A172 (cell line): ENCODE data around the gene SH3RF3. TPM values are rescaled to one million over a fixed set of nuclear protein-coding genes. Genes with fewer than 3 reads are reported as not detected.

Source experiments
- DNase-seq: peaks from one replicate; pipeline ENCODE4 v3.0.0-alpha.2; 2015; ENCODE audit warnings: low spot score
- total RNA-seq: library from RNA; depleted of rRNA; stranded (reverse); fragments of >200 nt; shearing (Covaris generic); gene quantifications from 2 replicates; pipeline ENCODE4 v1.2.3, GENCODE V29; 2014

The SH3RF3 gene
- total RNA-seq, 1 experiment from 2014 or later: 3.6 TPM

DNA sequence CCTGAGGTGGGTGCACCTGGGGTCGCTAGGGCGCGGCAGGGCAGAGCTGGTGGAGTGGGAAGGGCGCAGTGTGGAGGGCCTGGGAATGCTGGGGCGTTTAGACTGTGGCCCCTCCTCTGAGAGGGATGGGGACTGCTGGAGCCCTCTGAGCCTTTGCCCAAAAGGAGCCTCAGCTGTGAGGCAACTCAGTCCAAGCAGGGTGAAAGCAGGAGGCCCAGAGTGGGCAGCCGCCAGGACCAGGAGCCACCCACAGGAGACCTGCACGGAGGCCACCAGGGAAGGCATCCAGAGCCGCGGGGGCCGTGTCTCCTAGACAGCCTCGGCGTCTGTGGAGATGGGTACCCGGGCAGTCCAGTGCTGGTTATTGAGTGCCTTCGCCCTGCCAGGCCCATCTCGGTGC is 369.9 kb downstream of the SH3RF3 start:
- no peak for DNase-seq

DNA sequence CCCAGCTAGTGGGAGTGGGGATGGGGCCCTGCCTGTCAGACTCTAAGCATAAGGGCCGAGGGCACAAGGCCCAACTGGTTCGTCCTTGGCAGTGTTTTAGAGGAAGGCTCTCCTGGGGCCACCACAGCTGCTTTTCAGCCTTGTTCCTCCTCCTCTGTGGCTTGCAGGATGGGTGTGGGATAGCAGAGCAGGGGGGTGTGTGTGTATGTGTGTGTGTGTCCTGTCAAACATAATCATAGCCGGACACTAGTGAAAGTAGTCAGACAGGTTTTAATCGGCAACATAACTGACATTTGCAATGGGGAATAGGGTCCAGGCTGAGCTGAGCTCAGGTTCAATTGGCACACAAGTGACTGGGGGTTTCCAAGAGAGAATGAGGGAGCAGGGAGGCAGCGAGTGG is 370.6 kb downstream of the SH3RF3 start:
- DNase-seq: no peak

DNA sequence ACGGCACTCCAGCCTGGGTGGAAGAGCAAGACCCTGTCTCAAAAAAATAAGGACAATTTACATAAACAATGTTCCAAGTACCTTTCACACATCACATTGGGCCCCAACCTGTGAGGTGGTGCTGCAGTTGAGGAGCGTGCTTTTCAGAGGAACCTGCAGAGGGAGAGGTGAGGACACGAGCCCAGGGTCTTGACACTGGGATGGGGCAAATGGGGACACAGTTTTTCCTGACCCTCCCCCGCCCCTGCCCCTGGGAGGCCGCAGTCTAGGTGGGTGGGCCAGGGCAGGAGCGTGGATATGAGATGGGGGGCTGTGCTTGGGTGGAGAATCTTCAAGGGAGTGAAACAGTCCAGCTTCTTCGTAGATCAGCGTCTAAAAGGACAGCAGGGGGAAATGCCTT is 371.9 kb downstream of the SH3RF3 start:
- no peak for DNase-seq

DNA sequence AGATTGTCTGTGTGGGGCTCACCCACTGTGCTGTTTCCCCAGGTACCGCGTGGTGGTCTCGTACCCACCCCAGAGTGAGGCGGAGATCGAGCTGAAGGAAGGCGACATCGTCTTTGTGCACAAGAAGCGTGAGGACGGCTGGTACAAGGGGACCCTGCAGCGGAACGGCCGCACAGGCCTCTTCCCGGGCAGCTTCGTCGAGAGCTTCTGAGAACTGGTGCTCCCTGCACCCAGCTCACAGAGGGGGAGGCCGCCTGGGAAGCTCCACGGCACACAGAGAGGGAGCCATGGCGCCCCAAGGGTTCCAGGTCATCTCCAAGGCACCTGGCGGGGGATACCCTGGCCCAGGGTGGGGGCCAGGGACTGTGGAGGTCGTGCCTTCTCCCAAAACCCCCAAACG is 372.5 kb downstream of the SH3RF3 start:
- DNase-seq: no peak

DNA sequence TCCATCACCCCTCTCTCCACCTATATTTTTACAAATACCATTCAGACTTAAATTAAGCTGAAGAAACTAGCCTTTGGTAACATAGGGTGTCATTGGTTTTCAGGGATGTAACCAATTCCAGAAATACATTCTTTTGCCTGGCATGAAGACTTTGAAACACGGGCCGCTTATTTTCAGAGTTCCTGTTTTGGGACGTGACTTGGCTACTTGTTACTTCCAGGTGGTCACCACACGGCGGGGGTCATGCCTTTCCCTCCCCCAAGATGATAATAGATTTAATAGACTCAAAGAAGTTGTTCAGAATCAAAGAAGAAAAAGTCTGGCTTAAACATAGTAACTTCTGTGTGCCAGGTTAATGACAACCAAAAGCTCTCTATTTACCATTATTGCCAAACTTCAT is 374.2 kb downstream of the SH3RF3 start:
- no peak for DNase-seq

DNA sequence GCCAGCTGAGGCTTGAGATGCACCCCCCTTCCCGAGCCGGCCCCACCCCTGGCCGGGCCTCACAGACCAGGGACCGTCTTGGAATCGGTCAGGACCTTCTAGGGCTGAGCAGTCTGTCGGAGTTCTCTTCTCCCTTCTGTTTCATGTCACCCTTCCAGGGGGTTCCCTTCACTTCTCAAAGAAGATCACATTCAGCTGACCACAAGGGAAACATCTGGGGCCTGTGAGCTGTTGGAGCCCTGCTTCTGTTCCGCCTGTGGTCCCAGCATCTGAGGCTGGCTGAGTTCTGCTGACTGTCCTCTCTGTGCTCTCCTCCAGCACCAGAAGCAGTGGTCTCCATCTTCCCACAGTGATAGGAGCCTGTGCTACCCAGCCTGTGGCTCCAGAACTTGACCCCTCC is 378.2 kb downstream of the SH3RF3 start:
- DNase-seq: no peak

DNA sequence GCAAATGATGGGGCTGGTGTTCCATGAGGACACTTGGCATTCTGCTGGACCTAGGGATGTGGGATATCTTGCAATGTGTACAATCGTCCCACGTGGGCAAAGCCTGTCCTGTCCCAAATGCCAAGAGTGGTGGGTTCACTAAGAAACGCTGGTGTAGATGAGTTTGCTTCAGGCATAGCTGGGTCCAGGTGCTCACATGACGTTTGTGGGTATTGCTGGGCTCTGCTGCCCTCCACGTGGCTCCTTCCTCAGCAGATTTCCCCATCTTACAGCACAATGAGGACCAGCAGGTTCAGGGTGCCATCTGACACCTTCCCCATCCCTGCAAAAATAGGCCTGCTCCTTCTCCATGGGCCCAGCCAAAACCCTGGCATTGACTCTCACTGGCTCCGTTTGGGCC is 378.8 kb downstream of the SH3RF3 start:
- DNase-seq: no peak

DNA sequence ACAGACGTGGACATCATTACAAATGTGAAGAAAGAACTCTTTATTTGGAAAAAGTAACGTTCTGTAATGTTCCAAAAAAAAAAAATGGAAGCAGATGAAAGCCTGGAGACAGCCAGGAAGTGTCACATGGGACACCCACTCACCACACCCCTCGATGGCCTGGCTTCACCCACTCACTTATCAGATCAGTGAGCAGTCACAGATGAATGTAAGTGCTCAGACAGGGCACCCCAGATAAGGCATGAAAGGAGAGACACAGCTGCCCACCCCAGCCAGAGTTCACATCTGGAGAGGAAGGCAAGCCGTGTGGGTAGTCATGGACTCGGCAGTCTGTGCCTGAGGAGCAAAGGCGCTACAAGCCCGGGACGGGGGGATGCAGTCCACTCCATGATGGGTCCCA is 379.6 kb downstream of the SH3RF3 start:
- no peak for DNase-seq

DNA sequence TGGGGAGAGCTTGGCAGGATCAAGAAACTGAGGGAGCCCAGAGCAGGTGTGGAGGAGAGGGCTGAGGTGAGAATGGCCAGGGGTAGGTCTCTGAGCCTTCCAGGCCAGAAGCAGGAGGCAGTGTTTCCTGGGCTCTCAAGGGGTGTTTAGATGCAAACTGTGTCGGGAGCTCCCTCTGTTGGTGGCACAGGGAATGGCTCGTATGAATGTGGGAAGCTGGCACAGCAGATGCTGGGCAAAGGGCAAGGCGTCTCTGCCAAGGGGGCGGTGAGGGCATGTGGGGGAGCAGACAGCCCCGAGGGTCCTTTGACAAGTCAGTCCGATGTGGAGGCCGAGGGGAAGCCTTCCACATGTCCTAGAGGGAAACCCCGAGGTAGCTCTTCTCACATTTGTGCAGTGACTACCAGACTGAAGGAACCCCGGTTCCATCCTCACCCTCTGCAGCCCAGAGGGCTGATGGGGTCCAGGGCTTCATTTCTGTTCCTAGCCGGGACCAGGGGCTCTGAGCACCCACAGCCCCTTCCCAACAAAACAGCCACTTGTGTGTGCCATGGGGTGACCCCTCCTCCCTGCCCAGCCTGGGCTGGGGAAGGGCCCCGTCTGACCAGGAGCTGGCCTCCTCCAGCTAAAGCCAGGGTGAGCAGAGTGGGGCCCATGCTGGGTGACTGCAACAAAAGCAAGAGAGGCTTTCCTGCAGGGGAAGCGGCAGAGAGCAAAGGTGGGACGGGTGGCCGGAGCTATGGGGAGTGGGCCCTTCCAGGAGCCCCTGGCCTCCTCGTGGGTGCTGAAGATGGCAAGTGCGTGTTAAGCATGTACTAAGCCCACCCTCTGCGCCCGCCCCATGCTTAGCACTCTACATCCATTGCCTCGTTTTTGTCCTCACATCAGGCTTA is 381.4 kb downstream of the SH3RF3 start:
- DNase-seq: peak; percentile 79

DNA sequence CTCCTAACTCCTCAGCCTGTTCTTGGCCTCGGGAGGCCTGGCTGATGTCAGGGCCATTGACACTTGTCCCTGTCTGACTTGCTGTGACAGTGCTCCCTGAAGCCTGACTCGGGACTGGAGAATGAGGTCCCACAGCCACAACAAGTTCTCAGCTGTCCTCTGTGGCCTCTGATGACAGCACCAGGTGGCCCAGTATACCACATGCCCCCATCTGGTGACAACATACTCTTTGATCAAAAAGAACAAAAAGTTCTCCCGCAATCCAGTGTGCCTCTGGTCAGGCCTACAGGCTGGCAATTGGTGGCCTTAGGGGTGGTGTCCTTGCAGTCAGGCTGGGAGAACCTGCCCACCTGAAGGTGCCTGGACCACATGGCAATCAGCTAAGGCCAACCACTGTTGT is 382.2 kb downstream of the SH3RF3 start:
- no peak for DNase-seq

DNA sequence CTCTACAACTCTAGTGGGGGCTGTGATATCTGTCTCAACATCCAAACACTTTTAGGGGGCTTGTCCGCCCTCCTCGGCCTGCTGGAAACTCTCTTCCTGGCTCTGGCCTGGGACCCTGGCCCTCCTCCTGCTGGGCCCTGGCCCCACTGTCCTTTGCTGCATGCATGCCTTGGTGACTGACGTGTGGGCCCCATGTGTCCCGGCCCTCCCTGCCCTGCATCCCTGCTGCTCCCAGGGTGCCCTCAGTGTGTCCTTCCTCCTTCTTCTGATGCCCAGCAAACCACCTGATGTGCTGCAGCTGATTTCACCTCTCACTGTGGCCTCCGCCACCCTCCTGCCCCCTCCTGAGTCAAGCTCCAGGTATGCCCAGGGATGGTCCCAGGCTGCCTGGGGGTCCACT is 383.1 kb downstream of the SH3RF3 start:
- DNase-seq: no peak

DNA sequence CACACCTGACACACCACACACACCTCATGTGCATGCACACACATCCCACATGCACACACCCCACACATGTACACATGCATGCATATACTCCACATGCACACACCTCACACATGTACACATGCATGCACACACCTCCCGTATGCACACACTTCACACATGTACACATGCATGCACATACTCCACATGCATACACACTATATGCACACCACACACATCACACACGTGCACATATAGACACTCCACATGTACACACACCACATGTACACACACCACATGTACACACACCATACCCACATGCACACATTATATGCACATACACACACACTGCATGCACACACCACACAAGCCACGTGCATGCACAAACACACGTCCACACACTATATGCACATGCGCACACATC is 384.2 kb downstream of the SH3RF3 start:
- DNase-seq: no peak

DNA sequence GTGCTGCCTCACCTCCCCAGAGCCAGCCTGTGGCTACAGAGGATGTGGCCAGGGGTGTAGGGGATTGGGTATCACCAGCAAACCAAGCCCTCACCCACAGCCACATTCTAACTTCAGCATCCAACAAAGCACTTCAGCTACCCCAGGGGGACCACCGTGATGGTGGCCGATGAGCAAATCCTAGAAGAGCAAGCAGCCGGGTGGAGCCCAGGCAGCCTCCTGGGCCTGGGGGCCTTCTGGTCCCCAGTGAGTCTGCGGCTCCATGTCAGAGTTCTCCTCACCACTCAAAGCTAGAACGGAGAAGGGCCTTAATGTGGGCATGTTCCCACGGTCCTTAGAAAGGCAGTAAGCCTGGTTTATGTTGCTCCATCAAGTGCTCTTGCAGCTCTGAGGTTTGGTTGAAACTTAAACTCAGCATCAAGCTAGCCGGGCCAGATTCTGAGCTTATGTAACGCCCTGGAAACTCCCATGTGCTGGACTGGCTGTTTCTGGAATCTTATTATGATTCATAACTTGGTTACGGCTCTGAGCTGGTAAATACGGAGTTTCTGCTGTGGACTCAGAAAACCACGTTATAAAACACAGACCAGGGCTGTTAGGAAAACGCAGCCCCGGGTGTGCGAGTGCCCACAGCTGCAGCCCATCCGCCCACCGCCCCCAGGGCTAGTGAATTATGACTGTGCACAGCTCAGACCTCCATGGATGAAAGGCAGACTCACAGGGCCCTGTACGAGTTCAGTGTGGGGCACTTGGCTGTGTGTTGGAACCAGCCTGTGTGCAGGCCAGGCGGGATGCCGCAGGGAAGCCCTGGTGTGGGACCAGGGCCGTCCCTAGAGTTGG is 385.0 kb downstream of the SH3RF3 start:
- peak; percentile 70 for DNase-seq

DNA sequence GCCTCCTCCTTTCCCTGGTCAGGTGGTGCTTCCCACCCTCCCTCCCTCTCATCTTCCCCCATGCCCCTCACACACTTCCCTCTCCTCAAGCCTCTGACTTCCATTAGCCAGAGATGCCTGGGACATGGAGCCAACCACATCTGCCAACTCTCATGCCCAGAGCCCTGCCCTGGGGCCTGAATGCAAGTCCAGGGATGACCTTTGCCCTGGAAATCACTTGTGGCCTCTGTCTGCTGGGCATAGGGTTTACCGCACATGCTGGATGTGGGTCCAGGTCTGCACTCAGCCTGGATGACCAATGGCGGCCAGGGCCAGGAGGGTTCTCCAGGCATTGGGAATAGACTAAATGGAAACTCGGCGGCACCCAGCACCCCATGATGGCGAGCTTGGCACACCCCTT is 385.9 kb downstream of the SH3RF3 start:
- DNase-seq: no peak

DNA sequence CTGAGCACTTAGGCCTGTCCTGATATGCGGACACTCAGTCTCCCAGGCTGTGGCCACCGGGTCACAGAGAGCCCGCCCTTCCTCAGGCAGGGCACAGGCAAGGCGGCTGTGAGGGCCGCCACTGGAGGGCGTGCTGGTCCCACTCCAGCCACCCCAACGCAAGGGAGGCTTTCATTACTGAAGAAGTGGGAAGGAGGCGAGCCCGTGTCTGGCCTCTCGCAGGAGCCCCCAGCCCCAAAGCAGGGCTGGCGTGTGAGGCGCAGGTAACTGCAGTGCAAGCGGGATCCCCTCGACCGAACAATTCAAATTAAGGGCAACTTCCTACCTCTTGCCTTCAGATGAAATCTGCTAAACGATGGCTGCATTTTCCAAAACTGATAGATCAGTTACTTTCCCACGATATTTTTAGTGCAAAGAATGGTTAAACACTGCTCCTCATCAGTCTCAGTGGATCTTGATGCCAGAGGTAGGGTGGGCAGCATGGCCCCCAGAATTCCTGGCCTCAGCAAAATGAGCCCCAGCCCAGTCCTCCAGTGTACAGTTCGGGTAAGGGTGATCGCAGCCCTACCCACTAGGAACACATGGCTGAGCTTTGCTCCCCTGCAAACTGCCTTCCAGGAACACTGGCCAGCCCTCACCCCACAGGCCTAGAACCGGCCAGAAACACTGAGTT is 387.6 kb downstream of the SH3RF3 start:
- peak; percentile 53 for DNase-seq

DNA sequence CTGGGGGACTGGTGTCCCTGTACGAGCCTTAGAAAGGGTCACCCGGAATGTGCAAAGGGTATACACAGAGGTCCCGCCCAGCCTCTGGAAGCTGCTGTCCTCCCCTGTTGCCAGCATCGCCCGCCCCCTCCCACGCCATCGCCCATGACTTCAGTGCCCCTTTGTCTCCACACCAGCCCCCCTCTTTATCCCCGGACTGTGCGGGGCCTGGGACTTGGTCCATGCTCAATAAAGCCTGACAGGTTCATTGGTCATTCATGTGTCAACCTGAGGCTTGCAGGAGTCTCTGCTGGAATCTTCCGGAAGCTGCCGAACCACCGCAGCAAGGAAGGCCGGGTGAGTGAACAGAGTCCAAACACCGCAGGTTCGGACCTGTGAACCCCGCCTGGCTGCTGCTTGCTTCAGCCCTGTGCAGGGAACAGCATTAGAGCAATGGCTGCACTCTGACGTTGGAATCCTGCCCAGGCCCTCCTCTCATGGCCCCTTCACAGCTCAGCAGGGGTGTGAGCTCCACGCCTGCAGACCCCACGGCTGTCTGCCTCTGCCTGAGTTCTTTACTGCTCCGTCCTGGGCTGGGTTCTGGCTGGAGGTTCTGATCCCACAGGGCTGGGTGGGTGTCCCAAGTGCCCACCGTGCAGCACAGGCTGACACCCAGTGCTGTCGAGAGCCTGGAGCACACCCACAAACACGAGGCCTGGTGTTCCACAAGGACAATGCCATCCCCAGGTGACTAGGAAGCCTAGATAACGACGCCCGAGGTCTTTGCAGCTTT is 388.3 kb downstream of the SH3RF3 start:
- DNase-seq: no peak

DNA sequence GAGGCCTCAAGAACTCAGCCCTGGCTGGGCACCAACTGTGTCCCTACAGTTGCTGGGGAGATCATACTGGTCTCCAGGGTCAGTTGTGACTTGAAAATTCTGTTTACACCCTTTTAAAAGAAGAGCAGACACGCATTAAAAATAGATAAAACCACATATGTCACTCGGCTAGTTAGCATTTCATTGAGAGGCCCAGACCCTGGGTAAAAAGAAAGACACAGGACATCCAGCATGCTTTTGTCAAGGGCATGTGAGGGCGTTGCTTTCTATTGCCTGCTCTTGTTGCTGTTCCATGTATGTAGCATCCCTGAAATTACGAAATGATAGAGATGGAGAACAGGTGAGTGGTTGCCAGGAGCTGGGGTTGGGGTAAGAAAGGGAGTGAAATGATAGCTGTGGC is 390.5 kb downstream of the SH3RF3 start:
- no peak for DNase-seq

DNA sequence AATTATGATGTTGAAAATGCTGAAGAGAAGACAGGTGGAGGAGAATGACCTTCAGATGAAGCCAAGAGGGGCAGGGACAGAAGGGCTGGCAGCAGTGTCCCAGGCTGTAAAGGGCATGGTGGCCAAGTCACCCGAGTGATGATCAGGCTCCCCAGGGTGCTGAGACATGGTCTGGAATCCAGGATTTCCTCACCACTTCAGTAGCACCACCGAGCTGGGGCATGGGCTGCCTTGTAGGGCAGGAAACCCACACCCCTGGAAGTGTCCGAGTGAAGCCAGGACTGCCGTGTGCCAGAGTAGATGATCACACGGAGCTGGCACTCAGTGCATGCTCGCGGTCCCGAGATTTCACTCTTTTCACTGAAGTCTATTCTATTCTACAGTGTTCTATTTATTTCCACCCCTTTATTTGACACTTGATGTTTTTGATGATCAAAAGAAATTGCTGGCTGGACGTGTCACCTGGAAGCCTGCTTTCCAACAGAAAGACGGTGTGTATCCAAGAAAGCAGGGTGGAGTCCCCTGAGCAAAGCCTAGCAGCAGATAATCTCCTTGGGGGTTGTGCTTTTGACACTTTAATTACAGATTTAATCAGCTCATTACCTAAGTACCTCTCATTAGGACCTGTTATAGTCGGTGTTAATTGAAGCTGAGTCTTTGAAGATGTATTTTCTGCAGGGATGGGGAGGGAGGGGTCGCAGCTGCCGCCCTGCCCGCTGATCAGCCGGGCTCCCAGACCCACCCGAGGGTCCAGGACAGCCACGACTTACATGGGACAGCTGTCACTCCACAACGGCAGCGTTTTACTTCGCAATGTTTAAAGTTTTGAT is 392.4 kb downstream of the SH3RF3 start:
- DNase-seq: no peak

DNA sequence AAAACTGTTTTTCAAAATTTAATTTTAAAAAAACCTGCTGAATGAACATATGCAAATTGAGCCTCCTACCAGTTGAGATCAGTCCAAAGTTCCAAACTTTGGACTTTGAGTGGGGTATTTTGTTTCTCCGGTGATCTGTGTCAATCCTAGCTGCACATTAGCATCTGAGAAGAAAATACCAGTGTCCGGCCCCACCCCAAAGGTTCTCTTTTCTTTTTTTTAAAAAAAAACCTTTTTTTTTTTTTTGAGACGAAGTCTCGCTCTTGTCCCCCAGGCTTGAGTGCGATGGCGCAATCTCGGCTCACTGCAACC is 393.0 kb downstream of the SH3RF3 start:
- no peak for DNase-seq

DNA sequence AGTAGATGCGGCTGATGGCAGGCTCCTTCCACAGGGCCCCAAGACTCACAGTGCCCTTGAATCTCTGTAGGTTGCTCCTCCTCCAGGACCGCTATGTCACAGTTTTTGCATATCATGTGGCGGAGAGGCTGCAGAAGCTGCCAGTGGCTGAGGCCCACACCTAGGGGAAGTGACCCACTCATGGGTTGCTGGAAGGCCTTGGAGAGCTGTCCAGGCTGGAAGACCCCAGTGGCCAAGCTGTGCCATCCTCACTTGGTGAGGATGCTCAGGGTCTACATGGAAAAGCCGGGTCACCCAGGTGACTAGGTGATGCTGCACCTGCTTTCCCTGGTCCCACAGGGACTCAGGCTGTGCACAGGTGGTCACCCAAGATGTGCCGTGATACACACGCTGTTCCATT is 394.1 kb downstream of the SH3RF3 start:
- DNase-seq: no peak
